Spleen (tissue), 11 donors: ENCODE results near the gene RRAD. TPM values are rescaled to one million over a fixed set of nuclear protein-coding genes. Genes with fewer than 3 reads are reported as not detected.
A peak's percentile ranks its signal among the peaks of the same experiment; 100 is the strongest.

ENCODE experiments used
- DNase-seq: peaks from one replicate; pipeline ENCODE4 v3.0.0-alpha.2; 2020
- H3K27ac ChIP-seq, 8 donors: fragments of 200-600 bp; sonication (generic) in 7 of 8; 1 replicate in 4 of 8; 2 replicates in 4 of 8; pipeline versions ENCODE4 v1.5.0 to v1.8.0; 2016 to 2021; ENCODE audit warnings: inconsistent platforms in 4 of 8, mild to moderate bottlenecking in 4 of 8, moderate library complexity in 1 of 8
- H3K27me3 ChIP-seq, 7 donors: fragments of 200-600 bp; sonication (generic) in 6 of 7; replicated peaks in 1 of 7; 1 replicate in 4 of 7; 2 replicates in 3 of 7; pipeline versions ENCODE4 v1.5.0 to v1.8.0; 2016 to 2021; ENCODE audit warnings: inconsistent platforms in 3 of 7, mild to moderate bottlenecking in 1 of 7
- H3K36me3 ChIP-seq, 6 donors: fragments of 200-600 bp; sonication (generic) in 5 of 6; 1 replicate in 4 of 6; 2 replicates in 2 of 6; pipeline versions ENCODE4 v1.5.0 to v1.8.0; 2016 to 2021; ENCODE audit warnings: inconsistent platforms in 2 of 6
- H3K4me1 ChIP-seq, 6 donors: fragments of 200-600 bp; sonication (generic) in 5 of 6; 1 replicate in 3 of 6; 2 replicates in 3 of 6; pipeline versions ENCODE4 v1.5.0 to v1.8.0; 2016 to 2021; ENCODE audit warnings: inconsistent platforms in 3 of 6
- H3K4me3 ChIP-seq, 8 donors: fragments of 200-600 bp; sonication (generic) in 7 of 8; 1 replicate in 4 of 8; 2 replicates in 4 of 8; pipeline versions ENCODE4 v1.5.0 to v1.8.0; 2016 to 2021; ENCODE audit warnings: inconsistent platforms in 4 of 8, mild to moderate bottlenecking in 4 of 8, moderate library complexity in 2 of 8
- H3K9me3 ChIP-seq, 8 donors: fragments of 200-600 bp; sonication (generic) in 7 of 8; 1 replicate in 4 of 8; 2 replicates in 4 of 8; pipeline versions ENCODE4 v1.5.0 to v1.8.0; 2016 to 2021; ENCODE audit warnings: inconsistent platforms in 4 of 8
- CTCF ChIP-seq, 11 experiments: fragments of 200-600 bp in 7 of 11; fragments of 450-650 bp in 4 of 11; sonication (generic) in 4 of 11; IDR thresholded peaks in 8 of 11; conservative IDR thresholded peaks in 3 of 11; 1 replicate in 7 of 11; 2 replicates in 4 of 11; pipeline versions ENCODE4 v1.4.0 to v1.8.0; 2016 to 2021; ENCODE audit warnings: antibody characterized with exemption in 11 of 11, inconsistent platforms in 4 of 11, mild to moderate bottlenecking in 1 of 11
- POLR2A ChIP-seq, 3 donors: fragments of 450-650 bp; IDR thresholded peaks; one replicate each; pipeline ENCODE4 v1.5.1; 2017; ENCODE audit warnings: antibody characterized with exemption in 3 of 3, mild to moderate bottlenecking in 1 of 3
- POLR2AphosphoS5 ChIP-seq, 3 donors: sonication (generic); formaldehyde crosslinking; IDR thresholded peaks; one replicate each; pipeline ENCODE4 v1.5.1; 2017; ENCODE audit warnings: antibody characterized with exemption in 3 of 3
- WGBS, 5 donors: extraction: QIAGEN DNeasy Blood & Tissue Kit in 3 of 5; methylation state at CpG; one replicate each; pipeline versions ENCODE4 v1.1.5 to v1.1.7; 2013 to 2018; 5-methylcytosine and 5-hydroxymethylcytosine counted together
- intact Hi-C: fragments of 100-400 bp; cut with DNase I; formaldehyde crosslinking; loops from one replicate; pipeline ENCODE4 v1.15.0; 2023; ENCODE audit warnings: low total_unique reads
- polyA plus RNA-seq, 3 donors: library from polyadenylated mRNA; stranded (reverse); fragments of 200-250 nt; gene quantifications; one replicate each; pipeline ENCODE4 v1.2.1, GENCODE V29; 2013
- total RNA-seq, 7 donors: library from RNA; depleted of rRNA in 3 of 7; stranded (reverse); fragments of >200 nt in 3 of 7; fragmentation: NEBNext Ultra II Directional in 4 of 7; extraction: Animal tissue kit (Norgen Biotek cat#: 25700) in 4 of 7; gene quantifications; one replicate each; pipeline versions ENCODE4 v1.1.0 to v1.2.1, GENCODE V29; 2016 to 2021
- donor health status: healthy with polysubstance abuse.
- donor health status: DM: no; HTN: no; CAD: no; lungs with moderate emphysema.
- donor health status: DM: no; HTN: no; CAD: no.
- donor health status: Bipolar disorder and iron deficiency.
- donor health status: healthy.
- donor health status: DM: no; HTN: no; CAD: no.
- donor health status: DM: yes; HTN: yes; CAD: no.

RRAD gene
- total and polyA plus RNA-seq, 10 donors: 0.52 to 16.4 (median 1.9) TPM

GRCh38 chr16:66940236-66940635 lies 14.9 kb upstream of the RRAD start:
- TF ChIP-seq CTCF (IDR thresholded peaks at IDR 0.05 in 8 of 11, conservative IDR thresholded peaks at IDR 0.05 in 3 of 11) (no peak), POLR2AphosphoS5 (IDR thresholded peaks at IDR 0.05) (peak in 1 of 3 donors; percentile 14), POLR2A (IDR thresholded peaks at IDR 0.05) (no peak)
- H3K27me3 ChIP-seq: no peaks in the 10 kb centered on the region
- DNase-seq: no peak
- peaks cover 15 to 42% (median 28%) of the 10 kb centered on the region in 6 donors for H3K4me1 ChIP-seq
- intact Hi-C loops: no loop called here
- no peaks in the 10 kb centered on the region for H3K9me3 ChIP-seq
- WGBS, 5 donors: 95 to 98% (median 97%) methylated on average over 14 to 16 of the region's 16 CpGs
- peaks cover 0 to 79% (median 56%) of the 10 kb centered on the region in 6 donors for H3K36me3 ChIP-seq
- H3K27ac ChIP-seq: no peak overlapping the region
- H3K4me3 ChIP-seq: no peak overlapping the region

DNA sequence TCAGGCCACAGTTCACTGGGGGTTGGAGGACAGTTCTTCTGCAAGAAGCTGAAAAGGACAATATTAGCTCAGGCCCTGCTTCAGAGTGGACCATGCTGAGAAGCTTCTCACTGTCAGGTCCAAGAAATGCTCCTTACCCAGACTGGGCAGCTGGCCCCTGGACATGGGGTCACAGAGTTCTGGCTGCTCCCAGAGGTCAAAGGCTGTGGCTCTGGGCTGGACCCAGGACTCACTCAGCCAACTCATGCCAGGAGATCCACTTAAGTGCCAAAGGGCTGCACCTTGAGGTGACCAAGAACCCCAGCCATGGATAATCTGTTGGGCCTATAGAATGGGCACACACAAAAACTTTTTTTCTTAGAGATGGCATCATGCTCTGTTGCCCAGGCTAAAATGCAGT lies 14.0 kb upstream of the RRAD start:
- Histone ChIP-seq H3K36me3 (peaks cover 0 to 78% (median 56%) of the 10 kb centered on the region in 6 donors), H3K27ac (no peak overlapping the region), H3K4me3 (no peak overlapping the region), H3K27me3 (no peaks in the 10 kb centered on the region), H3K4me1 (peaks cover 16 to 45% (median 31%) of the 10 kb centered on the region in 6 donors), H3K9me3 (no peaks in the 10 kb centered on the region)
- TF ChIP-seq POLR2AphosphoS5 (IDR thresholded peaks at IDR 0.05) (no peak), CTCF (IDR thresholded peaks at IDR 0.05 in 8 of 11, conservative IDR thresholded peaks at IDR 0.05 in 3 of 11) (no peak), POLR2A (IDR thresholded peaks at IDR 0.05) (no peak)
- no peak for DNase-seq
- intact Hi-C loops: no loop called here

DNA sequence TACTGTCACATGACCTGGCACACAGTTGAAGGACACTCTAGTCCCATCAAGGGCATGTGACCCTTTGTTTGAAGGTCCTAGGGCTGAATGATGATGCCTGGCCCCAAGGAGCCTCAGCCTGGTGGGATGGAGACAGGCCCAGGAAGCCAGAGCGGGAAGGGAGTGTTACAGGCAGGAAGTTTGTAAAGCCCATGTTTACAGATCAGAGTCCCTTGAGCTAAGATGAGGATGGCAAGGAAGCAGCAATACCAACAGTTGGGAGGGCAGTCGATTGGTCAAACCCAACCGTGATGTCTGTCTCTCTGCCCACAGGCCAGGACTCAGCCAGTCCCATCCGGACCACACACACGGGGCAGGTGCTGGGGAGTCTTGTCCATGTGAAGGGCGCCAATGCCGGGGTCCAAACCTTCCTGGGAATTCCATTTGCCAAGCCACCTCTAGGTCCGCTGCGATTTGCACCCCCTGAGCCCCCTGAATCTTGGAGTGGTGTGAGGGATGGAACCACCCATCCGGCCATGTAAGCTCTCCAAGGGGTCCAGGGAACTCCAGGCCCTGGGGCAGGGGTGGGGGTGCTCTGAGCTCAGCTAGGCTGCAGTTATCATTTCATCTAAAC lies 12.5 kb upstream of the RRAD start:
- no peak overlapping the region for H3K4me3 ChIP-seq
- peaks cover 0 to 64% (median 44%) of the 10 kb centered on the region in 6 donors for H3K36me3 ChIP-seq
- no peak for TF ChIP-seq POLR2A (IDR thresholded peaks at IDR 0.05)
- TF ChIP-seq POLR2AphosphoS5 (IDR thresholded peaks at IDR 0.05): no peak
- H3K9me3 ChIP-seq: no peaks in the 10 kb centered on the region
- 88 to 93% (median 92%) methylated on average over 10 of the region's 10 CpGs for WGBS, 5 donors
- DNase-seq: no peak
- intact Hi-C loops: no loop called here
- no peaks in the 10 kb centered on the region for H3K27me3 ChIP-seq
- H3K4me1 ChIP-seq: peaks cover 24 to 56% (median 40%) of the 10 kb centered on the region in 6 donors
- H3K27ac ChIP-seq: peak overlapping the region in 1 of 8 donors; percentile 1

DNA sequence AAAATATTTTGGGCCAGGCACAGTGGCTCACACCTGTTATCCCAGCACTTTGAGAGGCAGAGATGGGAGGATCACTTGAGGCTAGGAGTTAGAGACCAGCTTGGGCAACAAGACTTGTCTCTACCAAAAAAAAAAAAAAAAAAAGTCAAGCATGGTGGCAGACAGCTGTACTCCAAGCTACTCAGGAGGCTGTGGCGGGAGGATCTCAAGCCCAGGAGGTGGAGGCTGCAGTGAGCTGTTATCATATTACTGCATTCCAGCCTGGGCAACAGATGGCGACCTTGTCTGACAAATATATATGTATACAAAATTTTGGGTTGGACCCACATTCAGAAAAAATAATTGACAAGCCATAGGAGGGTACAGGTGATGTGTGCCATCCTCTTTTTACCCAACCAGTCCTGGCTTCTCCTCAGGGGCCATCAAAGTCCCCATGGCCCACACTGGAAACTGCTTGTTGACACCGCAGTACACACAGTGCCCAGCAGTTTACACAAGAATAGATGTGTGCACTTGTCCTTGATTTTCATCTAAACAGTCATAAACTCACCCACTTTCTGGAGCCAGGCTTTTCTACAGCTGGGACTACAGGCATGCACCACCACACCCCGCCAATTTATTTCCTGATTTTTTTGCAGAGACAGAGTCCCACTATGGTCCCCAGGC lies 11.7 kb upstream of the RRAD start:
- 75 to 95% (median 92%) methylated on average over 4 of the region's 4 CpGs for WGBS, 5 donors
- Histone ChIP-seq H3K36me3 (peaks cover 0 to 64% (median 41%) of the 10 kb centered on the region in 6 donors), H3K4me3 (no peak overlapping the region), H3K27ac (peak overlapping the region in 1 of 8 donors; percentile 1), H3K4me1 (peaks cover 31 to 64% (median 48%) of the 10 kb centered on the region in 6 donors), H3K27me3 (no peaks in the 10 kb centered on the region), H3K9me3 (no peaks in the 10 kb centered on the region)
- TF ChIP-seq POLR2A (IDR thresholded peaks at IDR 0.05) (no peak), CTCF (IDR thresholded peaks at IDR 0.05 in 8 of 11, conservative IDR thresholded peaks at IDR 0.05 in 3 of 11) (no peak), POLR2AphosphoS5 (IDR thresholded peaks at IDR 0.05) (no peak)
- intact Hi-C loops: no loop called here
- DNase-seq: no peak
